GM12874 (cell line): ENCODE results near the gene UPB1.

Experiments
- CTCF ChIP-seq: IDR thresholded peaks from 2 replicates; pipeline ENCODE4 v1.5.1; 2011; ENCODE audit warnings: low read depth, mild to moderate bottlenecking, control low read depth, low read length, moderate library complexity; ENCODE audit not compliant: insufficient read depth

Gene UPB1

GRCh38 chr22:24514241-24515026, 19.3 kb downstream of the UPB1 start:
- no peak for TF ChIP-seq CTCF

- no peak for TF ChIP-seq CTCF
Measured at GRCh38 chr22:24515027-24515338, 19.9 kb downstream of the UPB1 start.

- no peak for TF ChIP-seq CTCF
Measured at GRCh38 chr22:24516301-24516737, 21.2 kb downstream of the UPB1 start.

- no peak for TF ChIP-seq CTCF
Measured at GRCh38 chr22:24517446-24517845, 22.3 kb downstream of the UPB1 start.

GRCh38 chr22:24518228-24518627, 23.1 kb downstream of the UPB1 start:
- no peak for TF ChIP-seq CTCF

- TF ChIP-seq CTCF: no peak
Measured at GRCh38 chr22:24518771-24519485, 23.8 kb downstream of the UPB1 start.

- no peak for TF ChIP-seq CTCF
Measured at GRCh38 chr22:24519496-24519895, 24.4 kb downstream of the UPB1 start.
